Measurements from ENCODE around the gene SUN2. TPM values are rescaled to one million over a fixed set of nuclear protein-coding genes. Genes with fewer than 3 reads are reported as not detected.

SUN2 gene
- total and polyA plus RNA-seq, 2 of the 8 experiments (the other 6 are each of a cell fraction or from before 2014, with no cell fraction given): 5.1 to 10.5 TPM

DNA sequence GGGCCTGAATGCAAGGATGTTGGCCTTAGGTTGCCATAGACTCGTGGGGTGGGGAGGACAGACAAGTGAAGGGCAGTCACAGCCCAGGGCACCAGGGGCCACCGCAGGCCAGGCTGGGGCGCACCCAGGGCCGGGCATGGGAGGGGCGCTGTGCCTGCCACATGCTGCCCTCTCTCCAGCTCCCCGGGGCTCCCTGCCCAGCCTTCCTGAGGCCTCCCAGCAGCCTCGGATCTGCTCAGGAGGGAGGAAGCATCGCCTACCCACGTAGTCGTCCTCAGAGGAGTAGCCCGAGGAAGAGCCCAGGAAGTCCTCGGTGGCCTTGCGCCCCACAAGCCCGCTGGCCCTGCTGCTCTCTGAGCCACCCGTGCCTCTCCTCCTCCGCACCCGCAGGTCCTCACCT, 5.2 kb downstream of the SUN2 start:
- Histone ChIP-seq H2BK12ac (ENCODE audit: low read depth, low read length) (no peak overlapping the region), H2BK20ac (ENCODE audit: low read length) (no peak overlapping the region), H3K9ac (replicated peaks in 1 of 4; ENCODE audit: extremely low read depth in 1 of 4, low read depth in 3 of 4, low read length in 3 of 4) (no peak overlapping the region), H3K4me3 (ENCODE audit: extremely low read depth in 1 of 4, insufficient read depth in 2 of 4, low read depth in 3 of 4, low read length in 4 of 4) (no peak overlapping the region), H3K23me2 (ENCODE audit: low read depth, low read length) (peaks cover 13% of the 10 kb centered on the region; the same call in 1 of the 2 replicates), H2BK15ac (ENCODE audit: low read length) (no peak overlapping the region), H3K14ac (ENCODE audit: insufficient read length) (no peak overlapping the region), H3K27ac (ENCODE audit: low read depth, low read length) (no peak overlapping the region), H2BK5ac (ENCODE audit: low read depth, low read length) (no peak overlapping the region), H4K8ac (ENCODE audit: extremely low read depth, insufficient read depth, low read length) (no peak overlapping the region), H4K5ac (ENCODE audit: insufficient read length, low read depth, low read length) (no peak overlapping the region), H3K79me2 (ENCODE audit: control insufficient read depth in 1 of 2, insufficient read depth in 2 of 2, low read length in 2 of 2) (no peaks in the 10 kb centered on the region), H3K79me1 (ENCODE audit: low read depth, low read length) (no peaks in the 10 kb centered on the region), H4K91ac (replicated peaks; ENCODE audit: insufficient read length, low read length) (no peak overlapping the region), H2AFZ (ENCODE audit: low read length) (no peak overlapping the region), H3K4me1 (replicated peaks in 1 of 4; ENCODE audit: control insufficient read depth in 3 of 4, insufficient read depth in 4 of 4, low read length in 3 of 4) (peaks cover 2 to 12% (median 8%) of the 10 kb centered on the region in 4 experiments), H3K27me3 (replicated peaks in 1 of 4; ENCODE audit: control insufficient read depth in 3 of 4, extremely low read depth in 1 of 4, insufficient read depth in 3 of 4, low read length in 3 of 4) (peaks cover 0 to 5% (median 0%) of the 10 kb centered on the region in 4 experiments; a peak in 3 of 7 replicates), H2AK5ac (ENCODE audit: low read depth, low read length) (no peak overlapping the region), H4K20me1 (replicated peaks in 1 of 2; ENCODE audit: control insufficient read depth in 1 of 2, insufficient read depth in 2 of 2, low read length in 2 of 2) (peaks cover 0 to 3% of the 10 kb centered on the region in 2 experiments), H3K9me3 (ENCODE audit: insufficient read depth in 2 of 2, low read depth in 1 of 2, low read length in 1 of 2) (no peaks in the 10 kb centered on the region), H3K36me3 (ENCODE audit: control insufficient read depth in 2 of 4, insufficient read depth in 4 of 4, low read length in 3 of 4) (no peaks in the 10 kb centered on the region), H3K56ac (replicated peaks; ENCODE audit: insufficient read length, low read depth, low read length) (no peak overlapping the region), H2BK120ac (replicated peaks; ENCODE audit: low read depth, low read length) (no peak overlapping the region), H3K18ac (ENCODE audit: extremely low read depth, low read length) (no peak overlapping the region), H3K23ac (ENCODE audit: insufficient read length) (no peak overlapping the region), H3K4me2 (ENCODE audit: insufficient read depth in 1 of 2, low read depth in 2 of 2, low read length in 2 of 2) (no peak overlapping the region), H3K4ac (replicated peaks; ENCODE audit: insufficient read length, low read depth, low read length) (no peak overlapping the region)
- TF ChIP-seq CEBPB (IDR thresholded peaks at IDR 0.05; ENCODE audit: low read depth, low read length): no peak
- no peak for TF ChIP-seq CBX8 (IDR thresholded peaks at IDR 0.05; ENCODE audit: borderline replicate concordance, low read depth, low read length)
- TF ChIP-seq TCF12 (IDR thresholded peaks at IDR 0.05; ENCODE audit: low read depth, low read length): no peak
- TF ChIP-seq TAF7 (optimal IDR thresholded peaks at IDR 0.05; ENCODE audit: borderline replicate concordance, low read depth, low read length): no peak
- TF ChIP-seq FOSL1 (IDR thresholded peaks at IDR 0.05; ENCODE audit: insufficient read depth, low read depth, low read length): no peak
- TF ChIP-seq YY1 (IDR thresholded peaks at IDR 0.05; ENCODE audit: low read depth, low read length): no peak
- TF ChIP-seq, protein P1, sequence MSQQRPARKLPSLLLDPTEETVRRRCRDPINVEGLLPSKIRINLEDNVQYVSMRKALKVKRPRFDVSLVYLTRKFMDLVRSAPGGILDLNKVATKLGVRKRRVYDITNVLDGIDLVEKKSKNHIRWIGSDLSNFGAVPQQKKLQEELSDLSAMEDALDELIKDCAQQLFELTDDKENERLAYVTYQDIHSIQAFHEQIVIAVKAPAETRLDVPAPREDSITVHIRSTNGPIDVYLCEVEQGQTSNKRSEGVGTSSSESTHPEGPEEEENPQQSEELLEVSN (IDR thresholded peaks at IDR 0.05): no peak
- 90% methylated on average over 11 of the region's 17 CpGs; no CpG with 5 or more reads in 1 of the 2 experiments for WGBS, 2 experiments (ENCODE audit: extremely low coverage in 1 of 2, insufficient coverage in 1 of 2, insufficient read length in 1 of 2, insufficient replicate concordance in 2 of 2, low coverage in 1 of 2, low lambda C conversion rate in 2 of 2, missing lambda C conversion rate in 1 of 2)
- ChIA-PET POLR2A (ENCODE audit: partially characterized antibody) (interaction anchor here (1.0 to 10.3 kb wide), 2 partner anchors 13 to 38 kb away, joined by 3 to 112 read pairs; no protein-coding TSS in a partner anchor), CTCF (ENCODE audit: partially characterized antibody) (interaction anchor here (1.4 to 7.9 kb wide), 5 partner anchors 8 to 25 kb away, joined by 3 to 95 read pairs (median 8); no protein-coding TSS in a partner anchor)
- FAIRE-seq (no peak), DNase-seq (ENCODE audit: low read depth in 1 of 2, low spot score in 2 of 2) (no peak)
